ENCODE results near the gene HS3ST4. TPM values are rescaled to one million over a fixed set of nuclear protein-coding genes. Genes with fewer than 3 reads are reported as not detected.

The HS3ST4 gene
- total RNA-seq, 1 experiment from 2014 or later, result not detected

DNA sequence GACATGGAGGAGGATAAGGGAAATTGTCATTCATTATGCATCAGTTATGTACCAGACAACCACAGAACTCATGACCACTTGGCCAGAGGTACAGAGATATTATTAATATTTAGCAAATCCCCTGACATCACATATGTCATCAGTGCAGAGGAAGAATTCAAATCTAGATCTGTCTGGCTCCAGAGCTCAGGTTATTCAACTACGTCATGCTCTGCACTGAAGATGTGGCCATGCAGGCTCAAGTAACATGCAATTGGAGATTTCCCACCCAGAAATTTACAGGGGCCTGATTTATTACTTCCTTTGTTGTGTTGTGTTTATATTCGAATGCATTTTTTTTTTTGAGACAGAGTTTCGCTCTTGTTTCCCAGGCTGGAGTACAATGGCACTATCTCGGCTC lies 224.3 kb downstream of the HS3ST4 start:
- TF ChIP-seq REST (IDR thresholded peaks at IDR 0.05; ENCODE audit: insufficient read depth in 1 of 2, low read depth in 2 of 2, low read length in 1 of 2), result no peak
- ATAC-seq (no peak), DNase-seq (ENCODE audit: low read depth, low spot score) (no peak)
- no peaks in the 10 kb centered on the region for H3K27me3 ChIP-seq (ENCODE audit: control insufficient read depth, insufficient read depth, low read length)
- no peaks in the 10 kb centered on the region for H3K36me3 ChIP-seq (ENCODE audit: control insufficient read depth, insufficient read depth, low read length)
- in situ Hi-C loops (cut with HindIII; ENCODE audit: low pct_unique_long_range_greater_than_20kb, low sequenced_read_pairs) (no loop called here), intact Hi-C loops (cut with micrococcal nuclease; ENCODE audit: unreplicated experiment) (no loop called here)
- ChIA-PET POLR2A (no interaction called here), CTCF (interaction anchor here (0.7 kb wide), 1 partner anchor 639 kb away, joined by 3 read pairs; no protein-coding TSS in a partner anchor)
- H3K4me1 ChIP-seq (ENCODE audit: control insufficient read depth, insufficient read depth, low read length), result no peaks in the 10 kb centered on the region
- no TSS peak for BruUV-seq (replicated peaks)
- no peaks in the 10 kb centered on the region for H3K9me3 ChIP-seq (ENCODE audit: control insufficient read depth, insufficient read depth, low read depth, low read length)
- H3K4me3 ChIP-seq (ENCODE audit: low read depth in 2 of 2, low read length in 2 of 2), result no peak overlapping the region
- H3K27ac ChIP-seq (ENCODE audit: low read length), result no peak overlapping the region

- intact Hi-C loops (cut with micrococcal nuclease; ENCODE audit: unreplicated experiment) (loop anchor here (10.0 kb wide), 1 partner anchor 58 kb away; no protein-coding TSS in a partner anchor), in situ Hi-C loops (cut with HindIII; ENCODE audit: low pct_unique_long_range_greater_than_20kb, low sequenced_read_pairs) (no loop called here)
- H3K4me1 ChIP-seq (ENCODE audit: control insufficient read depth, insufficient read depth, low read length), result no peaks in the 10 kb centered on the region
- H3K27ac ChIP-seq (ENCODE audit: low read length), result no peak overlapping the region
- no peaks in the 10 kb centered on the region for H3K36me3 ChIP-seq (ENCODE audit: control insufficient read depth, insufficient read depth, low read length)
- ChIA-PET POLR2A (no interaction called here), CTCF (no interaction called here)
- DNase-seq (ENCODE audit: low read depth, low spot score) (no peak), ATAC-seq (no peak)
- TF ChIP-seq CTCF (IDR thresholded peaks at IDR 0.05), result no peak
- TF ChIP-seq POLR2AphosphoS5 (IDR thresholded peaks at IDR 0.05; ENCODE audit: low read depth, low read length), result no peak
- no peak for TF ChIP-seq TCF7L2 (IDR thresholded peaks at IDR 0.05; ENCODE audit: low read depth, low read length)
- TF ChIP-seq REST (IDR thresholded peaks at IDR 0.05; ENCODE audit: insufficient read depth in 1 of 2, low read depth in 2 of 2, low read length in 1 of 2), result no peak
- BruUV-seq (replicated peaks), result no TSS peak
- H3K4me3 ChIP-seq (ENCODE audit: low read depth in 2 of 2, low read length in 2 of 2), result no peak overlapping the region
- no peaks in the 10 kb centered on the region; the same call in 1 of the 2 replicates for H3K27me3 ChIP-seq (ENCODE audit: control insufficient read depth, insufficient read depth, low read length)
- no peaks in the 10 kb centered on the region for H3K9me3 ChIP-seq (ENCODE audit: control insufficient read depth, insufficient read depth, low read depth, low read length)
These were observed 230.7 kb downstream of the HS3ST4 start for GRCh38 chr16:25922438-25922837.

Data from Panc1 (cell line).